ENCODE measurements around the gene ARHGAP19. TPM values are rescaled to one million over a fixed set of nuclear protein-coding genes. Genes with fewer than 3 reads are reported as not detected.

ARHGAP19 gene
- total RNA-seq, 1 experiment from 2014 or later = 33.2 TPM

DNA sequence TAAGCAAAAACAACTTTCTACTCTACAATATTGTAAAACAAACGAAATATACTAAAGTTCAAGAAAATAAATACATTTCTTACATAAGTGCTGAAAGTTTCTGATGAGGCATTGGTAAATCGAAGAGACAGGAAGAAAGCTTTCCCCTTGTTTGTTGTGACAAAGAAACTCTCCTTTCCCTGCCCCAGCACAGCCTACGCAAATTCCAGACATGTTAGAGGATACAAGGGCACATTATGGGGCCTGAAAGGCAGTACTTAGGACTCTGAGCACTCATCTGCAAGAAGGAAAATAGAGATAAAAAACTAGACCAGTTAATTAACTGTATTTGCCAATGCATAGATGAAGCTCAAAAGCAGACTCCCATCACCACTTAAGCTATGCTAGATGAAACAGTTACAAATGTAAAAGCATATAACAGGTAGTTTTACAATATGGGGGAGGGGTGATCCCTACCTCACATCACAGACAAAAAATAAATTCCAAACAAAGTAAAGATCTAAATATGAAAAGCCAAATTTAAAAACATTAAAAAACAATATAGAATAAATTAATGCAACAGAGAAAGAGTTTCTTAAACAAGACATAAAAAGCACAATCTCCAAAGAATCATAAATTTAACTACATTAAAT is 21.8 kb downstream of the ARHGAP19 start:
- H3K18ac ChIP-seq (ENCODE audit: insufficient read length, low read depth, low read length) = no peak overlapping the region
- TF ChIP-seq, protein P1, sequence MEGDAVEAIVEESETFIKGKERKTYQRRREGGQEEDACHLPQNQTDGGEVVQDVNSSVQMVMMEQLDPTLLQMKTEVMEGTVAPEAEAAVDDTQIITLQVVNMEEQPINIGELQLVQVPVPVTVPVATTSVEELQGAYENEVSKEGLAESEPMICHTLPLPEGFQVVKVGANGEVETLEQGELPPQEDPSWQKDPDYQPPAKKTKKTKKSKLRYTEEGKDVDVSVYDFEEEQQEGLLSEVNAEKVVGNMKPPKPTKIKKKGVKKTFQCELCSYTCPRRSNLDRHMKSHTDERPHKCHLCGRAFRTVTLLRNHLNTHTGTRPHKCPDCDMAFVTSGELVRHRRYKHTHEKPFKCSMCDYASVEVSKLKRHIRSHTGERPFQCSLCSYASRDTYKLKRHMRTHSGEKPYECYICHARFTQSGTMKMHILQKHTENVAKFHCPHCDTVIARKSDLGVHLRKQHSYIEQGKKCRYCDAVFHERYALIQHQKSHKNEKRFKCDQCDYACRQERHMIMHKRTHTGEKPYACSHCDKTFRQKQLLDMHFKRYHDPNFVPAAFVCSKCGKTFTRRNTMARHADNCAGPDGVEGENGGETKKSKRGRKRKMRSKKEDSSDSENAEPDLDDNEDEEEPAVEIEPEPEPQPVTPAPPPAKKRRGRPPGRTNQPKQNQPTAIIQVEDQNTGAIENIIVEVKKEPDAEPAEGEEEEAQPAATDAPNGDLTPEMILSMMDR (conservative IDR thresholded peaks at IDR 0.05) = no peak
- H4K20me1 ChIP-seq (ENCODE audit: control insufficient read depth, insufficient read depth, insufficient read length) = no peaks in the 10 kb centered on the region
- H2BK20ac ChIP-seq (ENCODE audit: low read depth, low read length, poor library complexity, severe bottlenecking) = no peak overlapping the region
- H2BK15ac ChIP-seq (ENCODE audit: low read depth, low read length) = no peak overlapping the region
- H3K23me2 ChIP-seq (ENCODE audit: insufficient read length, low read depth, low read length, poor library complexity, severe bottlenecking) = no peaks in the 10 kb centered on the region
- no peaks in the 10 kb centered on the region for H3K9me3 ChIP-seq (ENCODE audit: control insufficient read depth, low read depth, low read length)
- Mint-ChIP-seq H3K4me3 (no peak overlapping the region), H3K9me3 (peaks cover 14 to 19% of the 10 kb centered on the region in 2 experiments), H3K27ac (no peak overlapping the region; a peak in 1 of 7 replicates), H3K27me3 (ENCODE audit: low read depth) (no peaks in the 10 kb centered on the region), H3K4me1 (peaks cover 24 to 30% of the 10 kb centered on the region in 2 experiments), H3K36me3 (ENCODE audit: insufficient read depth in 1 of 3, low read depth in 3 of 3) (peaks cover 10 to 52% (median 15%) of the 10 kb centered on the region in 3 experiments; a peak in 6 of 7 replicates)
- no peaks in the 10 kb centered on the region for H3K4me1 ChIP-seq (ENCODE audit: insufficient read depth, low read length)
- H2BK12ac ChIP-seq (ENCODE audit: insufficient read length, low read depth, low read length) = no peak overlapping the region
- no peak overlapping the region for H2AFZ ChIP-seq (ENCODE audit: low read length)
- H4K5ac ChIP-seq (ENCODE audit: insufficient read length, low read depth, low read length) = no peak overlapping the region
- H2BK120ac ChIP-seq (ENCODE audit: low read depth, low read length, poor library complexity, severe bottlenecking) = no peak overlapping the region
- no peaks in the 10 kb centered on the region for H3K27me3 ChIP-seq (ENCODE audit: insufficient read depth, low read length)
- no peak overlapping the region for H3K14ac ChIP-seq (ENCODE audit: insufficient read depth, low read length)
- H3K4ac ChIP-seq (ENCODE audit: low read depth, low read length) = no peak overlapping the region
- no peak overlapping the region for H3K56ac ChIP-seq (ENCODE audit: insufficient read length, low read depth, low read length)
- H3K9ac ChIP-seq (ENCODE audit: extremely low read depth, insufficient read length, low read length) = no peak overlapping the region
- no peak overlapping the region for H3K4me2 ChIP-seq (ENCODE audit: insufficient read depth, insufficient read length, low read length)
- H3T11ph ChIP-seq (ENCODE audit: low read length) = no peak overlapping the region
- H3K79me1 ChIP-seq (ENCODE audit: insufficient read depth, low read depth, low read length, poor library complexity, severe bottlenecking) = peaks cover 3% of the 10 kb centered on the region
- no peak overlapping the region for H4K8ac ChIP-seq (replicated peaks; ENCODE audit: insufficient read length, low read depth, low read length)
- H2AK5ac ChIP-seq (ENCODE audit: insufficient read length, low read length) = no peak overlapping the region
- no peaks in the 10 kb centered on the region; the same call in 1 of the 2 replicates for H3K79me2 ChIP-seq (ENCODE audit: insufficient read depth, low read length)
- H4K91ac ChIP-seq (ENCODE audit: insufficient read length, low read depth, low read length) = no peak overlapping the region
- WGBS (ENCODE audit: extremely low coverage, insufficient read length, low lambda C conversion rate) = no CpG with 5 or more reads among the region's 3 CpGs
- no peak for DNase-seq
- no peak overlapping the region for H2BK5ac ChIP-seq (ENCODE audit: insufficient read length, low read length)
- H3K23ac ChIP-seq (ENCODE audit: insufficient read length, low read depth, low read length) = no peak overlapping the region
- no peak overlapping the region for H3K27ac ChIP-seq (ENCODE audit: insufficient read length, low read depth, low read length)
